ENCODE measurements around the gene SGMS1.
"Not testable (repeated sequence)": the region's sequence is repeated elsewhere in the genome, so short reads cannot be mapped to it uniquely, and the experiment has no call there.

SGMS1 gene

GRCh38 chr10:50554376-50554994 lies 69.3 kb downstream of the SGMS1 start:
- peak; percentile 39 for DNase-seq

- DNase-seq: no peak
These were observed 70.8 kb downstream of the SGMS1 start for GRCh38 chr10:50552771-50553535.

- no peak for DNase-seq
These were observed 71.4 kb downstream of the SGMS1 start for GRCh38 chr10:50552308-50552707.

- no peak for DNase-seq
These were observed 71.9 kb downstream of the SGMS1 start for GRCh38 chr10:50551894-50552293.

GRCh38 chr10:50550291-50550839 lies 73.4 kb downstream of the SGMS1 start:
- DNase-seq: no peak

- DNase-seq: not testable (repeated sequence)
These were observed 74.6 kb downstream of the SGMS1 start for GRCh38 chr10:50549186-50549585.

- DNase-seq: not testable (repeated sequence)
These were observed 75.3 kb downstream of the SGMS1 start for GRCh38 chr10:50548481-50548880.

- not testable (repeated sequence) for DNase-seq
These were observed 77.5 kb downstream of the SGMS1 start for GRCh38 chr10:50546287-50546686.

- no peak for DNase-seq
These were observed 77.9 kb downstream of the SGMS1 start for GRCh38 chr10:50545846-50546245.

- no peak for DNase-seq
These were observed 78.8 kb downstream of the SGMS1 start for GRCh38 chr10:50544857-50545429.

GRCh38 chr10:50544095-50544856 lies 79.5 kb downstream of the SGMS1 start:
- DNase-seq: no peak

- no peak for DNase-seq
These were observed 80.9 kb downstream of the SGMS1 start for GRCh38 chr10:50542871-50543270.

GRCh38 chr10:50541921-50542320 lies 81.8 kb downstream of the SGMS1 start:
- DNase-seq: no peak

GRCh38 chr10:50541317-50541716 lies 82.4 kb downstream of the SGMS1 start:
- no peak for DNase-seq

GRCh38 chr10:50540826-50541122 lies 83.0 kb downstream of the SGMS1 start:
- DNase-seq: no peak

- DNase-seq: no peak
These were observed 83.5 kb downstream of the SGMS1 start for GRCh38 chr10:50540069-50540825.

GRCh38 chr10:50538555-50539398 lies 85.0 kb downstream of the SGMS1 start:
- DNase-seq: no peak

- no peak for DNase-seq
These were observed 87.0 kb downstream of the SGMS1 start for GRCh38 chr10:50536617-50537240.

GRCh38 chr10:50534748-50535376 lies 88.9 kb downstream of the SGMS1 start:
- not testable (repeated sequence) for DNase-seq

GRCh38 chr10:50533296-50533695 lies 90.5 kb downstream of the SGMS1 start:
- DNase-seq: no peak

All from right hindlimb (tissue), 1 donor.